Measurements from ENCODE around the gene FAIM2.

The FAIM2 gene

GRCh38 chr12:49943625-49943960 is 39.9 kb upstream of the FAIM2 start:
- no peaks in the 10 kb centered on the region for H3K36me3 Mint-ChIP-seq
- H3K9me3 Mint-ChIP-seq, result no peaks in the 10 kb centered on the region
- no peak for ATAC-seq
- peaks cover 30% of the 10 kb centered on the region for H3K4me1 Mint-ChIP-seq
- peak overlapping the region; percentile 34 for H3K27ac Mint-ChIP-seq
- no peak for DNase-seq (ENCODE audit: low spot score in 2 of 2)
- no peak overlapping the region for H3K4me3 Mint-ChIP-seq

- Mint-ChIP-seq H3K27ac (peak overlapping the region; percentile 34), H3K9me3 (no peaks in the 10 kb centered on the region), H3K36me3 (no peaks in the 10 kb centered on the region), H3K4me1 (peaks cover 30% of the 10 kb centered on the region), H3K4me3 (no peak overlapping the region)
- DNase-seq (ENCODE audit: low spot score in 2 of 2), result no peak
- ATAC-seq, result no peak
These were observed 39.4 kb upstream of the FAIM2 start for GRCh38 chr12:49942921-49943624.

- H3K36me3 Mint-ChIP-seq, result no peaks in the 10 kb centered on the region
- H3K4me3 Mint-ChIP-seq, result no peak overlapping the region
- H3K9me3 Mint-ChIP-seq, result no peaks in the 10 kb centered on the region
- DNase-seq (ENCODE audit: low spot score in 2 of 2) (no peak), ATAC-seq (no peak)
- H3K27ac Mint-ChIP-seq, result peak overlapping the region; percentile 34
- H3K4me1 Mint-ChIP-seq, result peaks cover 30% of the 10 kb centered on the region
These were observed 38.8 kb upstream of the FAIM2 start for GRCh38 chr12:49942512-49942893.

- no peak for DNase-seq (ENCODE audit: low spot score in 2 of 2)
- Mint-ChIP-seq H3K9me3 (no peaks in the 10 kb centered on the region), H3K4me1 (peaks cover 30% of the 10 kb centered on the region), H3K36me3 (no peaks in the 10 kb centered on the region), H3K27ac (no peak overlapping the region), H3K4me3 (no peak overlapping the region)
- no peak for ATAC-seq
These were observed 38.1 kb upstream of the FAIM2 start for GRCh38 chr12:49941556-49942511.

- no peak overlapping the region for H3K27ac Mint-ChIP-seq
- no peak overlapping the region for H3K4me3 Mint-ChIP-seq
- peak; percentile 12 for ATAC-seq
These were observed 36.0 kb upstream of the FAIM2 start for GRCh38 chr12:49939707-49940106.

GRCh38 chr12:49939307-49939706 is 35.6 kb upstream of the FAIM2 start:
- ATAC-seq (no peak), DNase-seq (ENCODE audit: low spot score in 2 of 2) (no peak)
- H3K36me3 Mint-ChIP-seq, result no peaks in the 10 kb centered on the region
- peaks cover 8% of the 10 kb centered on the region for H3K4me1 Mint-ChIP-seq
- H3K27ac Mint-ChIP-seq, result no peak overlapping the region
- no peak overlapping the region for H3K4me3 Mint-ChIP-seq
- H3K9me3 Mint-ChIP-seq, result no peaks in the 10 kb centered on the region

More at GRCh38 chr12:49939707-49940106, 36.0 kb upstream of the FAIM2 start:
- Mint-ChIP-seq H3K9me3 (no peaks in the 10 kb centered on the region), H3K4me1 (peaks cover 12% of the 10 kb centered on the region), H3K36me3 (no peaks in the 10 kb centered on the region)
- no peak for DNase-seq (ENCODE audit: low spot score in 2 of 2)

- no peak overlapping the region for H3K27ac Mint-ChIP-seq
These were observed 34.1 kb upstream of the FAIM2 start for GRCh38 chr12:49937639-49938300.

GRCh38 chr12:49936925-49937324 is 33.2 kb upstream of the FAIM2 start:
- DNase-seq (ENCODE audit: low spot score in 2 of 2), result no peak
- Mint-ChIP-seq H3K4me1 (no peaks in the 10 kb centered on the region), H3K27ac (no peak overlapping the region), H3K36me3 (no peaks in the 10 kb centered on the region), H3K9me3 (no peaks in the 10 kb centered on the region), H3K4me3 (no peak overlapping the region)
- no peak for ATAC-seq

More at GRCh38 chr12:49937639-49938300, 34.1 kb upstream of the FAIM2 start:
- no peak overlapping the region for H3K4me3 Mint-ChIP-seq
- no peak for ATAC-seq
- no peak for DNase-seq (ENCODE audit: low spot score in 2 of 2)
- H3K9me3 Mint-ChIP-seq, result no peaks in the 10 kb centered on the region
- H3K36me3 Mint-ChIP-seq, result no peaks in the 10 kb centered on the region
- H3K4me1 Mint-ChIP-seq, result peaks cover 2% of the 10 kb centered on the region

GRCh38 chr12:49934505-49934904 is 30.8 kb upstream of the FAIM2 start:
- Mint-ChIP-seq H3K9me3 (no peaks in the 10 kb centered on the region), H3K27ac (no peak overlapping the region), H3K4me1 (no peaks in the 10 kb centered on the region), H3K4me3 (no peak overlapping the region), H3K36me3 (no peaks in the 10 kb centered on the region)
- ATAC-seq (no peak), DNase-seq (ENCODE audit: low spot score in 2 of 2) (no peak)

- H3K4me1 Mint-ChIP-seq, result no peaks in the 10 kb centered on the region
- H3K27ac Mint-ChIP-seq, result no peak overlapping the region
- no peaks in the 10 kb centered on the region for H3K9me3 Mint-ChIP-seq
- ATAC-seq, result no peak
- no peaks in the 10 kb centered on the region for H3K36me3 Mint-ChIP-seq
- no peak for DNase-seq (ENCODE audit: low spot score in 2 of 2)
- no peak overlapping the region for H3K4me3 Mint-ChIP-seq
These were observed 30.1 kb upstream of the FAIM2 start for GRCh38 chr12:49933796-49934195.

- Mint-ChIP-seq H3K4me3 (no peak overlapping the region), H3K4me1 (no peaks in the 10 kb centered on the region), H3K27ac (no peak overlapping the region), H3K36me3 (no peaks in the 10 kb centered on the region), H3K9me3 (no peaks in the 10 kb centered on the region)
- ATAC-seq (no peak), DNase-seq (ENCODE audit: low spot score in 2 of 2) (no peak)
These were observed 28.9 kb upstream of the FAIM2 start for GRCh38 chr12:49932533-49933130.

GRCh38 chr12:49932023-49932422 is 28.3 kb upstream of the FAIM2 start:
- Mint-ChIP-seq H3K9me3 (no peaks in the 10 kb centered on the region), H3K36me3 (no peaks in the 10 kb centered on the region), H3K27ac (no peak overlapping the region), H3K4me3 (no peak overlapping the region), H3K4me1 (no peaks in the 10 kb centered on the region)
- DNase-seq (ENCODE audit: low spot score in 2 of 2) (no peak), ATAC-seq (no peak)

GRCh38 chr12:49930515-49931288 is 27.0 kb upstream of the FAIM2 start:
- H3K4me3 Mint-ChIP-seq, result no peak overlapping the region
- H3K36me3 Mint-ChIP-seq, result no peaks in the 10 kb centered on the region
- DNase-seq (ENCODE audit: low spot score in 2 of 2) (no peak), ATAC-seq (peak; percentile 74)
- H3K9me3 Mint-ChIP-seq, result no peaks in the 10 kb centered on the region
- no peak overlapping the region for H3K27ac Mint-ChIP-seq
- H3K4me1 Mint-ChIP-seq, result no peaks in the 10 kb centered on the region

- Mint-ChIP-seq H3K9me3 (no peaks in the 10 kb centered on the region), H3K4me1 (no peaks in the 10 kb centered on the region), H3K4me3 (no peak overlapping the region), H3K27ac (no peak overlapping the region), H3K36me3 (no peaks in the 10 kb centered on the region)
- DNase-seq (ENCODE audit: low spot score in 2 of 2), result no peak
- no peak for ATAC-seq
These were observed 25.9 kb upstream of the FAIM2 start for GRCh38 chr12:49929581-49929980.

- no peaks in the 10 kb centered on the region for H3K4me1 Mint-ChIP-seq
These were observed 24.8 kb upstream of the FAIM2 start for GRCh38 chr12:49928471-49928870.

More at GRCh38 chr12:49928471-49928870, 24.8 kb upstream of the FAIM2 start:
- Mint-ChIP-seq H3K4me3 (no peak overlapping the region), H3K9me3 (no peaks in the 10 kb centered on the region), H3K27ac (no peak overlapping the region), H3K36me3 (no peaks in the 10 kb centered on the region)
- DNase-seq (ENCODE audit: low spot score in 2 of 2) (no peak), ATAC-seq (no peak)
